ENCODE data around the gene C1QTNF6.

Gene C1QTNF6

GRCh38 chr22:37148031-37148651, 39.9 kb downstream of the C1QTNF6 start:
- POLR2A ChIA-PET: interaction anchor here (1.0 kb wide), 1 partner anchor 24 kb away, joined by 3 read pairs; no protein-coding TSS in a partner anchor
- TF ChIP-seq, protein P1, sequence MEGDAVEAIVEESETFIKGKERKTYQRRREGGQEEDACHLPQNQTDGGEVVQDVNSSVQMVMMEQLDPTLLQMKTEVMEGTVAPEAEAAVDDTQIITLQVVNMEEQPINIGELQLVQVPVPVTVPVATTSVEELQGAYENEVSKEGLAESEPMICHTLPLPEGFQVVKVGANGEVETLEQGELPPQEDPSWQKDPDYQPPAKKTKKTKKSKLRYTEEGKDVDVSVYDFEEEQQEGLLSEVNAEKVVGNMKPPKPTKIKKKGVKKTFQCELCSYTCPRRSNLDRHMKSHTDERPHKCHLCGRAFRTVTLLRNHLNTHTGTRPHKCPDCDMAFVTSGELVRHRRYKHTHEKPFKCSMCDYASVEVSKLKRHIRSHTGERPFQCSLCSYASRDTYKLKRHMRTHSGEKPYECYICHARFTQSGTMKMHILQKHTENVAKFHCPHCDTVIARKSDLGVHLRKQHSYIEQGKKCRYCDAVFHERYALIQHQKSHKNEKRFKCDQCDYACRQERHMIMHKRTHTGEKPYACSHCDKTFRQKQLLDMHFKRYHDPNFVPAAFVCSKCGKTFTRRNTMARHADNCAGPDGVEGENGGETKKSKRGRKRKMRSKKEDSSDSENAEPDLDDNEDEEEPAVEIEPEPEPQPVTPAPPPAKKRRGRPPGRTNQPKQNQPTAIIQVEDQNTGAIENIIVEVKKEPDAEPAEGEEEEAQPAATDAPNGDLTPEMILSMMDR (IDR thresholded peaks at IDR 0.05; ENCODE audit: insufficient read depth, low read length, missing control alignments): no peak
- no peak for DNase-seq (ENCODE audit: low read depth, low spot score)
- H3K4me3 ChIP-seq (ENCODE audit: low read depth, low read length): no peak overlapping the region
- CTCF ChIA-PET: interaction anchor here (1.1 to 1.5 kb wide), 4 partner anchors 17 to 51 kb away, joined by 3 to 7 read pairs (median 6); no protein-coding TSS in a partner anchor

DNA sequence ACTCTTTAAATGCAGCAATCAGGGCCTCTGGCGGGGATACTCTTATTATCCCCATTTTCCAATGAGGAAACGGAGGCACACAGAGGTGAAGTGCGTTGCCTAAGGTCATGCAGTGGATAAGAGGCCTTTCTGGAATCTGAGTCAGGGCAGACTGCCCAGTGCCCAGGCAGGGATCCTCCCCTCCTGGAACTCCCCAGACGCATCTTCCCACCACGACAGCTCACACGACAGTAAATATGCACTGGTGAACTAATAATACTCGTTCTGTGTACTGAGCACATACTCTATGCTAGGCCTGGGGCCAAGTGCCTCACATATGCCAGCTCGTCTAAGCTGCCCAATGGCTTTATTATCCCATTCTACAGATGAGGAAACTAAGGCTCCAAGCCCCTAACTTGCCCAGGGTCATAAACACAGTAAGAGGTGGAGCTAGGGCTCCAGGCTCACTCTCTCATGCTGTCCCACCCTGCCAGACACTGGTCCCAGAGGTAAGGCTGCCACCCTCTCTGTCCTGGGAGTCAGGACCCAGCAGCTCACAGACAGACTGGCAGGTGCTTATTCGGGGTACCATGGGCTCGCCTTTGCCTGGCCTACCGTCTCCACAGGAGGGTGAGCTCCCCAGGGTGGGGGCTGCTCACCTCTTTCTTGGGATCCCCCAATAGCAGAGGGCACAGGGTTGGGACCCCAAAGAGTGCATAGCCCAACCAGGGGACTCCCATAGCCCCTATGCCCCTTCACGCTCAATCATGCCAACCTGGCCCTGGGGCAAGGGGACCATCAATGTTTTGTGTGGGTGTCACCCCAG, 40.7 kb downstream of the C1QTNF6 start:
- TF ChIP-seq, protein P1 (IDR thresholded peaks at IDR 0.05; ENCODE audit: insufficient read depth, low read length, missing control alignments): no peak
- DNase-seq (ENCODE audit: low read depth, low spot score): no peak
- CTCF ChIA-PET: interaction anchor here (1.2 kb wide), 1 partner anchor 51 kb away, joined by 4 read pairs; no protein-coding TSS in a partner anchor
- POLR2A ChIA-PET: interaction anchor here (1.0 kb wide), 1 partner anchor 25 kb away, joined by 3 read pairs; no protein-coding TSS in a partner anchor
- no peak overlapping the region for H3K4me3 ChIP-seq (ENCODE audit: low read depth, low read length)

GRCh38 chr22:37146507-37147180, 41.4 kb downstream of the C1QTNF6 start:
- TF ChIP-seq, protein P1 (IDR thresholded peaks at IDR 0.05; ENCODE audit: insufficient read depth, low read length, missing control alignments): no peak
- no peak for DNase-seq (ENCODE audit: low read depth, low spot score)
- ChIA-PET POLR2A (no interaction called here), CTCF (interaction anchor here (1.2 kb wide), 1 partner anchor 52 kb away, joined by 4 read pairs; no protein-coding TSS in a partner anchor)
- H3K4me3 ChIP-seq (ENCODE audit: low read depth, low read length): no peak overlapping the region

GRCh38 chr22:37146051-37146385, 42.0 kb downstream of the C1QTNF6 start:
- POLR2A ChIA-PET: no interaction called here
- no peak for DNase-seq (ENCODE audit: low read depth, low spot score)
- CTCF ChIA-PET: no interaction called here
- TF ChIP-seq, protein P1 (IDR thresholded peaks at IDR 0.05; ENCODE audit: insufficient read depth, low read length, missing control alignments): no peak
- H3K4me3 ChIP-seq (ENCODE audit: low read depth, low read length): no peak overlapping the region

DNA sequence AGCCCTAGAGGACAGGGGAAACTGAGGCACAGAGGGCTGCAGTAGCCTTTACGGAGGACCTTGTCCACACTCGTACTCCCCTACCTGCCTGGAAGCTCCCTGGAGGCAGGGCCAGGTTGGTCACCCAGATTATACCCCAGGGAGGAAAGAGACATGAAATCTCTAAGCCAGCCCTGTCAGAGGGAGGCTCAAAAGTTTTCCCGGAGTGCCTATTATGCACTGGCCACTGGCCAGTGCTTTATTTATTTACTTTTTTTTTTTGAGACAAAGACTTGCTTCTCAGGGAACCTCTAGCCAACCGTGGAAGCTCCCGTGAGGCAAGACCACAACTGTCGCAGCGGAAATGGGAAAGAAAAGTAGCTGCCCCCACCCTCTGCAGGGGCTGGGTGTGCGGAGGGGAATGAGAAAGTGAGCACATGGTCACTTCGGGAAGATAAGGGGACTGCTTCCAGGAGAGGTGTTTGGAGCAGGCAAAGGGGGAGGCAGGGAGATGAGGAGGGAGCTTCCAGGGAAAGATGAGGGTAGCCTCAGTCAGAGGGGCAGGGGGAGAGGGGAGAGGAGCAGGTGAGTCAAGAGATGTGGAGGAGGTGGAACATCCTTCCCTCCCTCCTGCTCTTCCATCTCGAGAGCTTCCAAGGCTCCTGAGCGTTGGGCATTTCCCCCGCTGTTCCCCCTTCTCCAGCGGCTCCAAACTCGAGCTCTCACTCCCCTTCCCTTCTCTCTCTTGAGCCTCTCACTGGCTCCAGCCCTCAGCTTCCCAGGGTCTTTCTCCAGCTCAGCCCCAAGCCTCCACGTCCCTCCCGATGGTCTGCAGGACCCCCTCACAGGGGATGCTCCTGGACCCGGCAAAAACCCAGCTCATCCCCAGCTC, 42.6 kb downstream of the C1QTNF6 start:
- TF ChIP-seq, protein P1 (IDR thresholded peaks at IDR 0.05; ENCODE audit: insufficient read depth, low read length, missing control alignments): no peak
- ChIA-PET CTCF (interaction anchor here (0.8 to 1.1 kb wide), 2 partner anchors 20 to 23 kb away, joined by 3 to 4 read pairs; no protein-coding TSS in a partner anchor), POLR2A (no interaction called here)
- DNase-seq (ENCODE audit: low read depth, low spot score): no peak
- no peak overlapping the region for H3K4me3 ChIP-seq (ENCODE audit: low read depth, low read length)

All from AG04449 (cell line).